Suprapubic skin (tissue), 4 donors: ENCODE results near the gene GRB10.

Experiments
- CTCF ChIP-seq, 2 donors: fragments of 200-600 bp in 1 of 2; fragments of 450-650 bp in 1 of 2; sonication (generic) in 1 of 2; IDR thresholded peaks; one replicate each; pipeline ENCODE4 v1.5.1; 2016 to 2019; ENCODE audit warnings: antibody characterized with exemption in 2 of 2, mild to moderate bottlenecking in 1 of 2, moderate library complexity in 1 of 2
- EP300 ChIP-seq: sonication (generic); formaldehyde crosslinking; IDR thresholded peaks from one replicate; pipeline ENCODE4 v1.6.1; 2017; ENCODE audit warnings: antibody characterized with exemption
- POLR2A ChIP-seq, 2 donors: fragments of 450-650 bp; IDR thresholded peaks; one replicate each; pipeline ENCODE4 v1.6.1; 2017; ENCODE audit warnings: antibody characterized with exemption in 2 of 2, mild to moderate bottlenecking in 2 of 2, moderate library complexity in 2 of 2
- POLR2AphosphoS5 ChIP-seq, 3 donors: sonication (generic); formaldehyde crosslinking; IDR thresholded peaks; one replicate each; pipeline ENCODE4 v1.6.1; 2017; ENCODE audit warnings: antibody characterized with exemption in 3 of 3

- no peak for TF ChIP-seq POLR2A (IDR thresholded peaks at IDR 0.05)
- TF ChIP-seq CTCF (IDR thresholded peaks at IDR 0.05) = no peak
- TF ChIP-seq POLR2AphosphoS5 (IDR thresholded peaks at IDR 0.05) = no peak
- no peak for TF ChIP-seq EP300
Observed at GRCh38 chr7:50664461-50664922, 118.2 kb downstream of the GRB10 start.
